NB4 (cell line): ENCODE measurements around the gene FNDC1.
A peak's percentile ranks its signal among the peaks of the same experiment; 100 is the strongest.

Experiments used
- DNase-seq: peaks from one replicate; pipeline ENCODE4 v3.0.0; 2010; ENCODE audit warnings: low read depth
- H3K4me3 ChIP-seq: one replicate; pipeline ENCODE4 v1.5.1; 2011; ENCODE audit warnings: mild to moderate bottlenecking, low read depth, low read length, moderate library complexity
- MAX ChIP-seq: IDR thresholded peaks from 2 replicates; pipeline ENCODE4 v1.6.1; 2011; ENCODE audit warnings: low read depth, low read length
- MYC ChIP-seq: IDR thresholded peaks from 2 replicates; pipeline ENCODE4 v1.6.1; 2011; ENCODE audit warnings: low read depth, low read length
- POLR2A ChIP-seq: IDR thresholded peaks from 2 replicates; pipeline ENCODE4 v1.6.1; 2011; ENCODE audit warnings: mild to moderate bottlenecking; ENCODE audit not compliant: insufficient read length; ENCODE audit errors: extremely low read depth
- TF ChIP-seq, protein P1 (sequence below): IDR thresholded peaks from one replicate; pipeline ENCODE4 v1.5.1; 2012; ENCODE audit warnings: low read depth, low read length

The FNDC1 gene

DNA sequence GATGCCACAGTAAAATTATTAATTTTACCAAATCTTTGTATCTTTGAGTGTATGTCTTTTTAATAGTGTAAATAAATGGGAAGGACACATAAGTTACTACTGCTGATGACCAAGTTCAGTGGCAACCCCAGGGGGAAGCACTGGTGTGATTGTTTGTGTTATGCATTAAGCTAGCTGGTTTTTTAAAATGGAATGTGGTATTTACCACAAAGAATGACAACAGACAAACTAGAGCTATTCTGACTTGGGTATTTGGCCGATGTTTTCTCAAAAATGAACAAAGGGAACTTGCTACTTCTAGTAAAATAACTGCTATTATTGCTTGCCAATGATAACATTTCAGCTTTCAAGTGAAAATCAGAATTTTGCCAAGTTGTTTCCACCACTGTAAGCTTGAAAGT lies 2.9 kb downstream of the FNDC1 start:
- H3K4me3 ChIP-seq: no peak overlapping the region
- DNase-seq: no peak
- no peak for TF ChIP-seq MAX
- no peak for TF ChIP-seq POLR2A
- TF ChIP-seq MYC: no peak
- TF ChIP-seq, protein P1, sequence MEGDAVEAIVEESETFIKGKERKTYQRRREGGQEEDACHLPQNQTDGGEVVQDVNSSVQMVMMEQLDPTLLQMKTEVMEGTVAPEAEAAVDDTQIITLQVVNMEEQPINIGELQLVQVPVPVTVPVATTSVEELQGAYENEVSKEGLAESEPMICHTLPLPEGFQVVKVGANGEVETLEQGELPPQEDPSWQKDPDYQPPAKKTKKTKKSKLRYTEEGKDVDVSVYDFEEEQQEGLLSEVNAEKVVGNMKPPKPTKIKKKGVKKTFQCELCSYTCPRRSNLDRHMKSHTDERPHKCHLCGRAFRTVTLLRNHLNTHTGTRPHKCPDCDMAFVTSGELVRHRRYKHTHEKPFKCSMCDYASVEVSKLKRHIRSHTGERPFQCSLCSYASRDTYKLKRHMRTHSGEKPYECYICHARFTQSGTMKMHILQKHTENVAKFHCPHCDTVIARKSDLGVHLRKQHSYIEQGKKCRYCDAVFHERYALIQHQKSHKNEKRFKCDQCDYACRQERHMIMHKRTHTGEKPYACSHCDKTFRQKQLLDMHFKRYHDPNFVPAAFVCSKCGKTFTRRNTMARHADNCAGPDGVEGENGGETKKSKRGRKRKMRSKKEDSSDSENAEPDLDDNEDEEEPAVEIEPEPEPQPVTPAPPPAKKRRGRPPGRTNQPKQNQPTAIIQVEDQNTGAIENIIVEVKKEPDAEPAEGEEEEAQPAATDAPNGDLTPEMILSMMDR: no peak

DNA sequence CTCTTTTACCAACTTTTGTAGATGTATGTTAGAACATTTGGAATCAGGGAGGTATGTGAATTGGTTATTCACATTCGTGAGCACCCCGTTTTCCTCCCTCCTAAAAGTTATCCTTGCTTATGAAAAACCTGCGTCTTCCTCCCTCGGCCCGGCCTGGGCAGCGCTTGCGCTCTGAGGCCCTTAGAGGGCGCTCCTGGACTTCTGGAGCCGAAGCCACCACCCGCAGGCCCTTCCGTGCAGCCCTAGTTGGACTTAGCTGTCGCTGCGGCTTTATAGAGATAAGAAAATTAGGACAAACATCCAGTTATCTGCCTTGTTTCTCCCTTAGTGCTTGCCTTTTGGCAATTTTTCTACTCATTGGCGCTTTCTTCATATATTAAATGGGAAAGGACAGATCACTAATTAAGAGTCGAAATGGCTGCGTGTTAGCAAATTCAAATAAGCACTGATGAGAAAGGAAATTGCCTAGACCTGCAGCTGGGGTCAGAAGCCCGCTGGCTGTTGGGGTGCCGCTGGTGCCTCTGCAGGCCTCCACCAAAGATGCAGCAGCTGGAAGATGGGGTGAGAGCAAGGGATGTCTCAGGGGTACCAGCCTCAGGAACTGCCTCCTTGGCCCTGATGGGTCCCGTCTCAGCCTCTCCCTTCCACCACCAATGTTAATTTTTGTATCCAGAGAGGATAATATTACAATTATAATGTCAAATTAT lies 5.2 kb downstream of the FNDC1 start:
- DNase-seq: peak; percentile 79
- TF ChIP-seq MYC: no peak
- TF ChIP-seq, protein P1: peak; percentile 99
- no peak overlapping the region for H3K4me3 ChIP-seq

GRCh38 chr6:159176913-159177312 lies 7.7 kb downstream of the FNDC1 start:
- DNase-seq: no peak
- H3K4me3 ChIP-seq: no peak overlapping the region
- TF ChIP-seq, protein P1: no peak
- TF ChIP-seq MAX (no peak), POLR2A (no peak), MYC (no peak)

GRCh38 chr6:159178847-159179246 lies 9.6 kb downstream of the FNDC1 start:
- no peak for TF ChIP-seq MAX
- TF ChIP-seq MYC: no peak
- TF ChIP-seq, protein P1: no peak
- no peak for TF ChIP-seq POLR2A
- no peak overlapping the region for H3K4me3 ChIP-seq

DNA sequence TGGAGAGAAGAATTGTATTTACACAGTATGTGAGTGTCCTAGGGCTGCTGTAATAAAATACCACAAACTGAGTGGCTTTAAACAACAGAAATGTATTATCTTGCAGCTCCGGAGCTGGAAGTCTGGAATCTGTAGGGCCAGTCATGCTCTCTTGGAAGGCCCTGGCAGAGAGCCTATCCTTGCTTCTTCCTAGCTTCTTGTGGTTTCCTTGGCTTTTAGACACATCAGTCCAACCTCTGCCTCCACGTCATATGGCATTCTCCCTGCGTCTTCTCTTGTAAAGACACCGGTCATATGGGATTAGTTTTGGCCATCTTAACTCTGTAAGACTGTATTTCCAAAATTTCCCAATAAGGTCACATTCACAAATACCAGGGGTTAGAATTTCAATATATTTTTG lies 10.8 kb downstream of the FNDC1 start:
- TF ChIP-seq, protein P1: no peak
- TF ChIP-seq MYC (no peak), MAX (no peak), POLR2A (no peak)
- no peak for DNase-seq
- H3K4me3 ChIP-seq: no peak overlapping the region

More at GRCh38 chr6:159178847-159179246, 9.6 kb downstream of the FNDC1 start:
- no peak for DNase-seq

GRCh38 chr6:159181914-159182313 lies 12.7 kb downstream of the FNDC1 start:
- no peak overlapping the region for H3K4me3 ChIP-seq
- TF ChIP-seq POLR2A (no peak), MYC (no peak), MAX (no peak)
- TF ChIP-seq, protein P1: no peak
- DNase-seq: no peak
